Hematopoietic multipotent progenitor cell treated with erythropoietin and hydrocortisone succinate and interleukin-3 and kit ligand, for 4 days (in vitro differentiated cells): Measurements from ENCODE around the gene ARHGEF37.

Experiments
- DNase-seq: peaks from one replicate; pipeline ENCODE4 v3.0.0-alpha.2; 2015

ARHGEF37 gene

GRCh38 chr5:149604321-149604720 is 23.0 kb downstream of the ARHGEF37 start:
- DNase-seq: no peak

GRCh38 chr5:149605354-149605997 is 24.2 kb downstream of the ARHGEF37 start:
- no peak for DNase-seq

- peak; percentile 96 for DNase-seq
These were observed 24.9 kb downstream of the ARHGEF37 start for GRCh38 chr5:149605998-149606724.

GRCh38 chr5:149608936-149609545 is 27.7 kb downstream of the ARHGEF37 start:
- DNase-seq: no peak

GRCh38 chr5:149609640-149610219 is 28.4 kb downstream of the ARHGEF37 start:
- DNase-seq: peak; percentile 24

GRCh38 chr5:149610589-149611255 is 29.4 kb downstream of the ARHGEF37 start:
- DNase-seq: peak; percentile 84

- DNase-seq: peak; percentile 42
These were observed 30.0 kb downstream of the ARHGEF37 start for GRCh38 chr5:149611326-149611725.

GRCh38 chr5:149614034-149614907 is 33.0 kb downstream of the ARHGEF37 start:
- no peak for DNase-seq

- no peak for DNase-seq
These were observed 34.7 kb downstream of the ARHGEF37 start for GRCh38 chr5:149615976-149616375.

- no peak for DNase-seq
These were observed 35.5 kb downstream of the ARHGEF37 start for GRCh38 chr5:149616727-149617285.

- no peak for DNase-seq
These were observed 36.5 kb downstream of the ARHGEF37 start for GRCh38 chr5:149617760-149618306.

- DNase-seq: peak; percentile 85
These were observed 37.4 kb downstream of the ARHGEF37 start for GRCh38 chr5:149618581-149619248.

GRCh38 chr5:149621415-149622098 is 40.3 kb downstream of the ARHGEF37 start:
- DNase-seq: no peak

- no peak for DNase-seq
These were observed 41.2 kb downstream of the ARHGEF37 start for GRCh38 chr5:149622466-149622865.

- DNase-seq: no peak
These were observed 42.2 kb downstream of the ARHGEF37 start for GRCh38 chr5:149623473-149623872.

GRCh38 chr5:149627070-149627469 is 45.8 kb downstream of the ARHGEF37 start:
- DNase-seq: no peak

- DNase-seq: peak; percentile 60
These were observed 46.9 kb downstream of the ARHGEF37 start for GRCh38 chr5:149628221-149628620.

- DNase-seq: no peak
These were observed 47.6 kb downstream of the ARHGEF37 start for GRCh38 chr5:149628846-149629388.

GRCh38 chr5:149629421-149629820 is 48.1 kb downstream of the ARHGEF37 start:
- DNase-seq: no peak

- no peak for DNase-seq
These were observed 49.0 kb downstream of the ARHGEF37 start for GRCh38 chr5:149630337-149630736.
